ENCODE results near the gene TMC2.

- TF ChIP-seq CTCF (IDR thresholded peaks at IDR 0.05) (no peak), SIN3A (IDR thresholded peaks at IDR 0.05; ENCODE audit: borderline replicate concordance, insufficient read depth, low read depth, low read length) (no peak), POLR2AphosphoS5 (IDR thresholded peaks at IDR 0.05; ENCODE audit: low read depth, low read length) (no peak), TCF7L2 (IDR thresholded peaks at IDR 0.05; ENCODE audit: low read depth, low read length) (no peak)
- TF ChIP-seq, protein P1, sequence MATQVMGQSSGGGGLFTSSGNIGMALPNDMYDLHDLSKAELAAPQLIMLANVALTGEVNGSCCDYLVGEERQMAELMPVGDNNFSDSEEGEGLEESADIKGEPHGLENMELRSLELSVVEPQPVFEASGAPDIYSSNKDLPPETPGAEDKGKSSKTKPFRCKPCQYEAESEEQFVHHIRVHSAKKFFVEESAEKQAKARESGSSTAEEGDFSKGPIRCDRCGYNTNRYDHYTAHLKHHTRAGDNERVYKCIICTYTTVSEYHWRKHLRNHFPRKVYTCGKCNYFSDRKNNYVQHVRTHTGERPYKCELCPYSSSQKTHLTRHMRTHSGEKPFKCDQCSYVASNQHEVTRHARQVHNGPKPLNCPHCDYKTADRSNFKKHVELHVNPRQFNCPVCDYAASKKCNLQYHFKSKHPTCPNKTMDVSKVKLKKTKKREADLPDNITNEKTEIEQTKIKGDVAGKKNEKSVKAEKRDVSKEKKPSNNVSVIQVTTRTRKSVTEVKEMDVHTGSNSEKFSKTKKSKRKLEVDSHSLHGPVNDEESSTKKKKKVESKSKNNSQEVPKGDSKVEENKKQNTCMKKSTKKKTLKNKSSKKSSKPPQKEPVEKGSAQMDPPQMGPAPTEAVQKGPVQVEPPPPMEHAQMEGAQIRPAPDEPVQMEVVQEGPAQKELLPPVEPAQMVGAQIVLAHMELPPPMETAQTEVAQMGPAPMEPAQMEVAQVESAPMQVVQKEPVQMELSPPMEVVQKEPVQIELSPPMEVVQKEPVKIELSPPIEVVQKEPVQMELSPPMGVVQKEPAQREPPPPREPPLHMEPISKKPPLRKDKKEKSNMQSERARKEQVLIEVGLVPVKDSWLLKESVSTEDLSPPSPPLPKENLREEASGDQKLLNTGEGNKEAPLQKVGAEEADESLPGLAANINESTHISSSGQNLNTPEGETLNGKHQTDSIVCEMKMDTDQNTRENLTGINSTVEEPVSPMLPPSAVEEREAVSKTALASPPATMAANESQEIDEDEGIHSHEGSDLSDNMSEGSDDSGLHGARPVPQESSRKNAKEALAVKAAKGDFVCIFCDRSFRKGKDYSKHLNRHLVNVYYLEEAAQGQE (IDR thresholded peaks at IDR 0.05; ENCODE audit: insufficient read depth in 1 of 2, low read depth in 2 of 2, low read length in 1 of 2): no peak
These were observed 68.1 kb downstream of the TMC2 start for GRCh38 chr20:2604506-2604835.
